ELF-1 (cell line): ENCODE data around the gene C20orf144.
"Not testable (repeated sequence)": the region's sequence is repeated elsewhere in the genome, so short reads cannot be mapped to it uniquely, and the experiment has no call there.

ENCODE experiments used
- DNase-seq: peaks from one replicate; pipeline ENCODE4 v3.0.0-alpha.2; 2016; ENCODE audit warnings: low read depth, low spot score

Gene C20orf144

GRCh38 chr20:33662172-33662571, at the start of gene C20orf144:
C20orf144 (plus strand) TSS chr20:33662327; CDS start chr20:33662346, 19 bp downstream.
- no peak for DNase-seq

GRCh38 chr20:33621717-33622400, 40.3 kb upstream of the C20orf144 start:
- no peak for DNase-seq

DNA sequence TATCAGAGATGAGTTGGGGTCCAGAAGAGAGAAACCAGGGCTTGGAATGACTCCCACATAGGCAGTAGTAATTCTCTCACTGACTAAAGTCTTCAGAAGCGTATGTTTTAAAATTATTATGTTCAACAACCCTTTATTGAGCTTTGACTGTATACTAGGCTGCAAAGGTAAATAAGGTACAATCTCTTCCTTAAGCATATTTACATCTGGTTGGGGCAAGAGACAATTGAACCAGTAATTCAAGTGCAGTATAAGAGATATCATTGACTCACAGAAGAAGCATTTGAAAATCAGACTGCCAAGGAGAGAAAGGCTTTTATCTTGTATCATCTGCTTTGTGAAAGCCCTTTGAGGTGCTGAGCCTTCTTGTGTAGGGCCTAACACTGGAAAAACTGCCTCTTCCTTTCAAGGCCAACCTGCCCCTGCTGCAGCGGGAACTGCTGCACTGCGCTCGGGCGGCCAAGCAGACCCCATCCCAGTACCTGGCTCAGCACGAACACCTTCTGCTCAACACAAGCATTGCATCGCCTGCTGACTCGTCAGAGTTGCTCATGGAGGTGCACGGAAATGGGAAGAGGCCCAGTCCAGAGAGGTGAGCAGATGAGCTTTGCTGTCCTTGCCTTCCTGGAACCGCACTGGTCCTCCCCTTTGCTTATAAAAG, 39.3 kb upstream of the C20orf144 start:
- peak; percentile 5 for DNase-seq

GRCh38 chr20:33624399-33624798, 37.7 kb upstream of the C20orf144 start:
- DNase-seq = no peak

GRCh38 chr20:33626190-33626589, 35.9 kb upstream of the C20orf144 start:
- no peak for DNase-seq

- DNase-seq = no peak
Measured at GRCh38 chr20:33627577-33628216, 34.4 kb upstream of the C20orf144 start.

GRCh38 chr20:33629533-33629932, 32.6 kb upstream of the C20orf144 start:
- no peak for DNase-seq

GRCh38 chr20:33629979-33630378, 32.1 kb upstream of the C20orf144 start:
- DNase-seq = no peak

DNA sequence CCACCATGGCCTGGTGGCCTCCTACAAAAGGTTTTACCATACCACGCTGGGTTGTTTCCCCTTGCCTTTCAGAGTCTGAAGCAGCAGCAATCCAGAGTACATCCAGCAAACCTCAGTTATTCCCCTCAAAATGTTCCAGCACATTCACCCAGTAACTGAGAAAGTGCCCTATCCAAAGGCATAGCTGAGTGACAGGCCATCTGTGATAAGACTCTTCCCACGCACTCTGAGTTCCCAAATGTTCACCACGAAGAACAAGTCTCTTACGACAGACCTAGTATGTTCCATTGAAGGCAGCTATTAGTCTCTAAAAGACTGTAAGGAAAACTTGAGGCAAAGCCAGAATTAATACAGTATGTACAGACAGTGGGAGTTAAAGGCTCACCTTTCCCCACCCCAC, 31.6 kb upstream of the C20orf144 start:
- DNase-seq = no peak

DNA sequence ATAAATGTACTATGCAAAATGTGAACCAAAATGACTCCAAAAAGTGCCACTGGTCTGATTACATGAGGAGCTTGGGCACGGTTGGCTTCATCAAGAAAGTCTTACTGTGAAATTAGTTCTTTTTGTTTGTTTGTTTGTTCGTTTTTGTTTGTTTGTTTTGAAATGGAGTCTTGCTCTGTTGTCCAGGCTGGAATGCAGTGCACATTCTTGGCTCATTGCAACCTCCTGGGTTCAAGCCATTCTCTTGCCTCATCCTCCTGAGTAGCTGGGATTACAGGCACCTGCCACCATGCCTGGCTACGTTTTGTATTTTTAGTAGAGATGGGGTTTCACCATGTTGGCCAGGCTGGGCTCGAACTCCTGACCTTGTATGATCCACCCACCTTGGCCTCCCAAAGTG, 30.2 kb upstream of the C20orf144 start:
- DNase-seq = not testable (repeated sequence)

- DNase-seq = no peak
Measured at GRCh38 chr20:33635341-33635740, 26.8 kb upstream of the C20orf144 start.

DNA sequence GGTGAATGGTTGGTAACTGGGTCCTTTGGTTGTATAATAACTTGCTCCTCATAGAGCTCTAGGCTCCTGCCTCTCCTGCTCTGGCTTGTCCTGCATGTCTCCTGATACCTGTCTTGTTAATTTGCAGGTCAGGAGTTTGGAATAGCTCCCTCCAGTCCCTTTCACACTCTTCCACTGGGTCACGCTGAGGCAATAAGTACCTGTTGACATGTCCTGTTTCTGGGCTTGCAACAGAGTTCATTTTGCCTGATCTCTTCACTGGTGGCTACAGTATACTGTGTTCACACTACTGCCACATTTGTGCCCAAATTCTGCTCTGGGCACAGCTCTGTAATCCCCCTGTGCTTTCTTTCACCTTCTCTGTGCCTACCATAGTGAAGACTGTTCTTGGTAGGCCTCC, 25.4 kb upstream of the C20orf144 start:
- DNase-seq = no peak

- DNase-seq = no peak
Measured at GRCh38 chr20:33640287-33640686, 21.8 kb upstream of the C20orf144 start.

- DNase-seq = no peak
Measured at GRCh38 chr20:33644313-33645071, 17.6 kb upstream of the C20orf144 start.

GRCh38 chr20:33645072-33645358, 17.1 kb upstream of the C20orf144 start:
- no peak for DNase-seq

DNA sequence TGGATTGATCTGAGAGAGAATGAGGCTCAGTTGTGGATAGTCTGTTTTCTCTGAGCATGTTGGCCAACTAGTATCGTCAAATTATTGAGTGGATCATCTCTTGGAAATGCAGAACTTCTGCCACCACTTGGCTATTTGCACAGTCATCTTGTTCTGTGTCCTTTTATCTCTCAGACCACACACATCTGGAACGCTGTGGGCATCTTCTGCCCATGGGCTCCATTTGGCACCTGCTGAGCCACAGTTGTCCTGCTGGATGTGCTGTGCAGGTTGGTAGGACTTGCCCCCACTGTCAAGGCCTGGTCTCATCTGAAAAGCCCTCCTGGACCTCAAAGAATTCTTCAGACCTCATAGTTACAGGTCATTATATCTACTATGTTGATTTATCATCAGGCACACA, 16.7 kb upstream of the C20orf144 start:
- DNase-seq = no peak

DNA sequence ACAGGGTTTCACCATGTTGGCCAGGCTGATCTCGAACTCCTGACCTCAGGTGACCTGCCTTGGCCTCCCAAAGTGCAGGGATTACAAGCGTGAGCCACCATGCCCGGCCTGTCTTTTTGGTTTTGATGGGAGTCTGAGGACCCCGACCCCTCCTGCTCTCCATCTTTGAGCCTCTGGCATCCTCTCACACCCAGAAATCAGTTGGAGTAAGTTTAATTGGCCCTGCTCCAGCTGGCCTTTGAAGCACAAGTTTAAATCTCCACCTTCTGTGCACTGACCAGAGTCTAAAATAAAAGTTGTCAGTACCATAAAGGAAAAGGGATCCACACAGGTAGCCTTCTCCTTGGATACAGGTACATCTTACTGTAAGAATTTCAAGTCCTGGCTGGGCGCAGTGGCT, 15.9 kb upstream of the C20orf144 start:
- DNase-seq = no peak

DNA sequence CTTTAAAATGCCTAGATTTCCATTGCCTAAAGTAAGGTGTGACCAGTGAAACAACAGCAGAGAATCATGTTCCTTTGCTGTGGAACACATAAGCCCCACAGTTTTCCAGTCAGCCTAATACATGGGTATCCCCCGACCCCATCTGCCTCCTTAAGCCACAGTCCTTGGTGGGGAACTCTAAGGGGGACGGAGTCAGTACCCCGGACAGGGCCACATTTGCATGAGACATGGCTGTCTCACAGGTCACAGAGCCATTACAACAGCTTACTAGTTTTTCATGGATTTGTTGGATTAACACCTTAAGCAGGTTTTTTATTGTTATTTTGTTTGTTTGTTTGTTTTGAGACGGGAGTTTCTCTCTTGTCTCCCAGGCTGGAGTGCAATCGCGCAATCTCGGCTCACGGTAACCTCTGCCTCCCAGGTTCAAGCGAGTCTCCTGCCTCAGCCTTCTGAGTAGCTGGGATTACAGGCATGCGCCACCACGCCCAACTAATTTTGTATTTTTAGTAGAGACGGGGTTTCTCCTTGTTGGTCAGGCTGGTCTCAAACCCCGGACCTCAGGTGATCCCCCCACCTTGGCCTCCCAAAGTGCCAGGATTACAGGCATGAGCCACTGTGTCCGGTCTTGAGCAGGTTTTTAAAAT, 15.0 kb upstream of the C20orf144 start:
- DNase-seq = not testable (repeated sequence)

GRCh38 chr20:33647603-33648395, 14.3 kb upstream of the C20orf144 start:
- no peak for DNase-seq

GRCh38 chr20:33648396-33649004, 13.6 kb upstream of the C20orf144 start:
- no peak for DNase-seq
